Left lung (tissue), 10 donors: ENCODE results near the gene GATA5. TPM values are rescaled to one million over a fixed set of nuclear protein-coding genes. Genes with fewer than 3 reads are reported as not detected.

Source experiments
- ATAC-seq: fragments of 200-7000 bp; cut with Tn5 transposase; one replicate; pipeline ENCODE4 v1.9.1; 2020; ENCODE audit warnings: moderate library complexity
- DNase-seq, 4 donors: peaks; one replicate each; pipeline ENCODE4 v3.0.0-alpha.2; 2013 to 2020
- H3K27ac ChIP-seq, 2 donors: fragments of 200-600 bp; sonication (generic) in 1 of 2; one replicate each; pipeline versions ENCODE4 v1.5.0 to v1.8.0; 2020 to 2021
- H3K27me3 ChIP-seq, 2 donors: fragments of 200-600 bp; sonication (generic) in 1 of 2; one replicate each; pipeline versions ENCODE4 v1.5.0 to v1.8.0; 2020 to 2021
- H3K36me3 ChIP-seq, 2 donors: fragments of 200-600 bp; sonication (generic) in 1 of 2; one replicate each; pipeline versions ENCODE4 v1.5.0 to v1.8.0; 2020 to 2021
- H3K4me1 ChIP-seq, 2 donors: fragments of 200-600 bp; one replicate each; pipeline ENCODE4 v1.8.0; 2021
- H3K4me3 ChIP-seq, 2 donors: fragments of 200-600 bp; sonication (generic) in 1 of 2; one replicate each; pipeline versions ENCODE4 v1.5.0 to v1.8.0; 2020 to 2021; ENCODE audit warnings: mild to moderate bottlenecking in 1 of 2
- H3K9me3 ChIP-seq, 2 donors: fragments of 200-600 bp; sonication (generic) in 1 of 2; one replicate each; pipeline versions ENCODE4 v1.5.0 to v1.8.0; 2020 to 2021
- intact Hi-C, 2 donors: fragments of 100-400 bp; cut with DNase I; formaldehyde crosslinking; loops; one replicate each; pipeline versions ENCODE4 v1.11.2 to v1.14.2; 2022
- polyA plus RNA-seq, 6 donors: library from polyadenylated mRNA; unstranded; fragments of 120-200 nt; gene quantifications; one replicate each; pipeline ENCODE4 v1.2.1, GENCODE V29; 2013; ENCODE audit not compliant: insufficient read length in 6 of 6
- total RNA-seq, 2 donors: library from RNA; stranded (reverse); fragmentation: NEBNext Ultra II Directional; extraction: Animal tissue kit (Norgen Biotek cat#: 25700); gene quantifications; one replicate each; pipeline ENCODE4 v1.2.1, GENCODE V29; 2021
- TF ChIP-seq, protein P1 (sequence below), 2 donors: fragments of 200-600 bp; sonication (generic) in 1 of 2; IDR thresholded peaks; one replicate each; pipeline versions ENCODE4 v1.5.0 to v1.8.0; 2021; ENCODE audit warnings: antibody characterized with exemption in 2 of 2
- donor health status: DM: no; HTN: yes; CAD: no.
- donor health status: DM: no; HTN: no; CAD: no.

Gene GATA5
- total and polyA plus RNA-seq, 8 donors: 0.84 to 45.8 (median 30.9) TPM

DNA sequence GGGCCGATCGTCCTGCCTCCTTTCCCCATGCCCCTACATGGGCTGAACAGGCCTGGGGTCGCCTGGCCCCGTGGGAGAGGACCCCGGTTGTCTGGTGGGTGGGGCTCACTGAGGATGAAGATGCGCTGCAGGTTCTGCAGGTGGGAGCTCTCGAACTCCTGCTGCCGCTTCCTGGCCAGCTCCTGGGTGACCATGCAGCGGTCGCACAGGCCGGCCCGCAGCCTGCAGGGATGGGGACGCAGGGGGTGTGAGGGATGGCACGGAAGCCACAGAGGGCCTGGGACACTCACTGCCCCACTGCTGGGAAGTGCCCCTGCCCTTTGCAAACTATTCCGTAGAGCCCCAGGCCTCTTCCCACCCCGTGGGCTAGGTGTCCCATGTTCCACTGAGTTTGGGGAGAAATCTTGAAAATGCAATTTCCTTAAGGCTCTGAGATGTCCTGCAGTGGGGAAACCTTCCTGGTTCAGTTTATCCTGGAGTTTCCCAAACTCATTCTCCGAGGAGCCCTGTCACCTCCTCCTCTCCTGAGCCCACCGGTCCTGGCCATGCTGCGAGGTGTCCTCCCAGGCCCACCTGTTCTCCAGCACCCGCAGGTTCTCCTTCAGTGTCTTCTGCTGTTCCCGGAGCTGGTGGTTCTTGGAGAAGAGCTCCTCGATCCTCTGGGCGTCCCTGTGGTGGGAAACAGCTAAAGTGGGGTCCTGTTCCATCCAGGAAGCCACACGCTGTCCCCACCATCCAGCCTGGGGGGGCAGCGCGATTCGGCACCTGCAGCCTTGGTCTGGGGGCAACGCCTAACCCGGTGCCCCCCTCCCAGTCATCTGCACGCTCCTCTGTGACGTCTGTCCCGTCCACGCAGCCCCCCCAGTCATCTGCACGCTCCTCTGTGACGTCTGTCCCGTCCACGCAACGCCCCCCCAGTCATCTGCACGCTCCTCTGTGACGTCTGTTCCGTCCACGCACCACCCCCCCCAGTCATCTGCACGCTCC lies 58.9 kb downstream of the GATA5 start:
- H3K27me3 ChIP-seq: peaks cover 0 to 21% of the 10 kb centered on the region in 2 donors
- H3K27ac ChIP-seq: no peak overlapping the region
- DNase-seq (no peak), ATAC-seq (no peak)
- no peaks in the 10 kb centered on the region for H3K36me3 ChIP-seq
- intact Hi-C loops: no loop called here
- no peak overlapping the region for H3K4me3 ChIP-seq
- no peaks in the 10 kb centered on the region for H3K4me1 ChIP-seq
- TF ChIP-seq, protein P1, sequence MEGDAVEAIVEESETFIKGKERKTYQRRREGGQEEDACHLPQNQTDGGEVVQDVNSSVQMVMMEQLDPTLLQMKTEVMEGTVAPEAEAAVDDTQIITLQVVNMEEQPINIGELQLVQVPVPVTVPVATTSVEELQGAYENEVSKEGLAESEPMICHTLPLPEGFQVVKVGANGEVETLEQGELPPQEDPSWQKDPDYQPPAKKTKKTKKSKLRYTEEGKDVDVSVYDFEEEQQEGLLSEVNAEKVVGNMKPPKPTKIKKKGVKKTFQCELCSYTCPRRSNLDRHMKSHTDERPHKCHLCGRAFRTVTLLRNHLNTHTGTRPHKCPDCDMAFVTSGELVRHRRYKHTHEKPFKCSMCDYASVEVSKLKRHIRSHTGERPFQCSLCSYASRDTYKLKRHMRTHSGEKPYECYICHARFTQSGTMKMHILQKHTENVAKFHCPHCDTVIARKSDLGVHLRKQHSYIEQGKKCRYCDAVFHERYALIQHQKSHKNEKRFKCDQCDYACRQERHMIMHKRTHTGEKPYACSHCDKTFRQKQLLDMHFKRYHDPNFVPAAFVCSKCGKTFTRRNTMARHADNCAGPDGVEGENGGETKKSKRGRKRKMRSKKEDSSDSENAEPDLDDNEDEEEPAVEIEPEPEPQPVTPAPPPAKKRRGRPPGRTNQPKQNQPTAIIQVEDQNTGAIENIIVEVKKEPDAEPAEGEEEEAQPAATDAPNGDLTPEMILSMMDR (IDR thresholded peaks at IDR 0.05): no peak
- H3K9me3 ChIP-seq: no peaks in the 10 kb centered on the region

DNA sequence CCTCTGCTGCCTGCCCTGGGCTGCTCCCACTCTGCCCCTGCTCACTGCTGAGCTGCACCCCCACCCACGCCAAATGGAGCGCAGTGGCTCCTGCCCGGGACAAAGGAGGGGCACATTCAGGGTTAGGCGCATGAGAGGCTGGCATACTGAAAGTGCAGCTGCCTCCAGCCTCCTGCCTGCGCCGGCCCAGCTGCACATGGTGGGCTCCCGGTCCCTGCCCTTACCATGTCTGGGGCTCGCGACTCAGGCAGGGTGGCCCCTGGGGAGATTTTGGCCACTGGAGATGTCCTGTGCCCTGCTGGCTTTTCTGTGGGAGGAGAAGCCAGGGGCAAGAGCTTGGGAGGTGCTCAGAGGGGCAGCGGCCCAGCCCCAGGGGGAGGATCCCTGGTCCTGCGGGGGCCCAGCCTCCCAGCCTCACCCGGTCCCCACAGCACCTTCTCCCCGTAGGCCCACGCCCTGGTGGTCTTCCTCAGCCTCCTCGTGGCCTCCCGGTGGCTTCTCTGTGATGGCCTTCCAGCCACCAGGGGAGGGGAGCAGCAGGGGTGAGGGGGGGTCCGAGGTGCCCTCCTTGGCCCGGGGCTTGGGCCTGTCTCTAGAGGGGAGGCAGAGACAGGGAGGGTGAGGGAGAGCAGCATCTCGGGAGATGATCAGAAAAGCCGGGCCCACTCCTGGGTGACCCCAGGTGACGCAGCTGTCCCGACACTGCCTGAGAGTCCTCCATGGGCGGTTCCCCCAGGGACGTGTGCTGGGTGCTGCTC lies 60.3 kb downstream of the GATA5 start:
- ATAC-seq (no peak), DNase-seq (no peak)
- TF ChIP-seq, protein P1 (IDR thresholded peaks at IDR 0.05): no peak
- no peaks in the 10 kb centered on the region for H3K36me3 ChIP-seq
- H3K4me3 ChIP-seq: no peak overlapping the region
- no peaks in the 10 kb centered on the region for H3K9me3 ChIP-seq
- intact Hi-C loops: no loop called here
- peaks cover 0 to 22% of the 10 kb centered on the region in 2 donors for H3K27me3 ChIP-seq
- H3K4me1 ChIP-seq: peaks cover 0 to under 1% of the 10 kb centered on the region in 2 donors
- no peak overlapping the region for H3K27ac ChIP-seq

DNA sequence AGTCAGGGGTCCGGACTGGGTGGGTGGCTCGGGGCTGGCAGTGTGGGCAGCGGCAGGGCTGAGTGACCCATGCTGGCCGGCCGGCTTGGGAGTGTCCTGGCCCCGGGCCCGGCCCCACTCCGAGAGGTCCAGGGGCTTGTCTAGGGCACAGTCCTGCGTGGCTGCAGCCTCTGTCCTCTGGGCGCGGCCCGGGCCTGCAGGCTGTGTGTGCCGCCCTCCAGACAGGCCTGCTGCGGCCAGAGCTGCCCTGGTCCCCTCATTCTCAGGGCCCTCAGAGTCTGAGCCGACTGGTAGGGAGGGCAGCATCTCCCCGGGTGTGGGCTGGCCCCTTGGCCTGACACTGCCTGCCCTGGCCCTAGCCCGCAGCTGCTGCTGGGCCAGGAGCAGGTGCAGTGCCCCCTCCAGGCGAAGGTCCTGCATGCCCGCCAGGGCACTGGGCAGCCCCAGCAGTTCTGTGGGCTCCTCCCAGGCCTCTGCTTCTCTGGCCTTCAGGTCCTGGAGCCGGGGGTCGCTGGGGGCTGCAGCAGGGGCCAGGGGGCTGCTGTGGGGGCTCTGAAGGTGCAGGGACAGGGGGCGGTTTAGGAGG lies 61.8 kb downstream of the GATA5 start:
- H3K9me3 ChIP-seq: no peaks in the 10 kb centered on the region
- intact Hi-C loops: no loop called here
- no peaks in the 10 kb centered on the region for H3K36me3 ChIP-seq
- DNase-seq (no peak), ATAC-seq (no peak)
- peaks cover 0 to 22% of the 10 kb centered on the region in 2 donors for H3K27me3 ChIP-seq
- no peak overlapping the region for H3K27ac ChIP-seq
- H3K4me3 ChIP-seq: no peak overlapping the region
- H3K4me1 ChIP-seq: peaks cover 0 to 12% of the 10 kb centered on the region in 2 donors
- TF ChIP-seq, protein P1 (IDR thresholded peaks at IDR 0.05): no peak

Other genes with a start within 250 kb of the GATA5 start
- gene OSBPL2, start 237.5 kb downstream of the GATA5 start, total RNA-seq: 10 to 100 TPM; 40.1 to 47.3 TPM
- 10 to 100 TPM; 25.6 to 38.0 (median 31.6) TPM for gene OSBPL2, start 237.5 kb downstream of the GATA5 start, polyA plus RNA-seq
- 10 to 100 TPM; 60.1 to 96.9 TPM for gene ADRM1, start 173.0 kb downstream of the GATA5 start, total RNA-seq
- gene ADRM1, start 173.0 kb downstream of the GATA5 start, polyA plus RNA-seq: 10 to 100 TPM; 30.0 to 54.5 (median 41.0) TPM
- gene LAMA5, start 108.7 kb downstream of the GATA5 start, total RNA-seq: 100 to 1,000 TPM; 222 to 267 TPM
- gene LAMA5, start 108.7 kb downstream of the GATA5 start, polyA plus RNA-seq: 100 to 1,000 TPM; 123 to 211 (median 139) TPM
- gene RPS21, start 88.9 kb downstream of the GATA5 start, total RNA-seq: 1,000 to 10,000 TPM; 1,004 to 1,135 TPM
- 1,000 to 10,000 TPM in 3 of 6 donors, 100 to 1,000 TPM in 3; 928 to 1,176 (median 997) TPM for gene RPS21, start 88.9 kb downstream of the GATA5 start, polyA plus RNA-seq
- gene CABLES2, start 68.7 kb downstream of the GATA5 start, total RNA-seq: 1 to 10 TPM; 4.1 to 6.3 TPM
- gene CABLES2, start 68.7 kb downstream of the GATA5 start, polyA plus RNA-seq: 10 to 100 TPM; 11.9 to 16.7 (median 14.6) TPM
- 1 to 10 TPM in 1 of 2 donors, under 1 TPM in 1; 0.97 to 1.1 TPM for gene RBBP8NL, start 48.5 kb downstream of the GATA5 start, total RNA-seq
- 1 to 10 TPM; 2.5 to 4.2 (median 3.7) TPM for gene RBBP8NL, start 48.5 kb downstream of the GATA5 start, polyA plus RNA-seq
- 10 to 100 TPM; 11.5 to 47.2 TPM for gene SLCO4A1, start 166.5 kb upstream of the GATA5 start, total RNA-seq
- under 1 TPM; 0.20 to 0.77 (median 0.58) TPM for gene SLCO4A1, start 166.5 kb upstream of the GATA5 start, polyA plus RNA-seq
- 1 to 10 TPM in 1 of 2 donors, under 1 TPM in 1; 0.12 to 3.5 TPM for gene NTSR1, start 232.8 kb upstream of the GATA5 start, total RNA-seq
- under 1 TPM; 0.03 to 0.14 (median 0.11) TPM for gene NTSR1, start 232.8 kb upstream of the GATA5 start, polyA plus RNA-seq